K562 (cell line): ENCODE results near the gene ZDHHC14. TPM values are rescaled to one million over a fixed set of nuclear protein-coding genes. Genes with fewer than 3 reads are reported as not detected.
A peak's percentile ranks its signal among the peaks of the same experiment; 100 is the strongest.

Experiments used
- ATF1 ChIP-seq, 2 experiments: fragments of 450-650 bp in 1 of 2; IDR thresholded peaks; 2 replicates each; pipeline ENCODE4 v1.6.1; 2016; ENCODE audit warnings: missing compliant biosample characterization in 1 of 2, missing genetic modification characterization in 1 of 2
- BACH1 ChIP-seq: fragments of 200-800 bp; sonication (Bioruptor generic); IDR thresholded peaks from 2 replicates; pipeline ENCODE4 v1.6.1; 2016; ENCODE audit warnings: missing genetic modification characterization, missing compliant biosample characterization
- CBX3 ChIP-seq, 2 experiments: IDR thresholded peaks; 1 replicate in 1 of 2; 2 replicates in 1 of 2; pipeline ENCODE4 v1.6.1; 2012; ENCODE audit warnings: inconsistent platforms in 2 of 2, low read length in 2 of 2, borderline replicate concordance in 1 of 2, control low read depth in 1 of 2
- CREB1 ChIP-seq, 2 experiments: sonication (generic) in 1 of 2; formaldehyde crosslinking in 1 of 2; IDR thresholded peaks; 2 replicates each; pipeline versions ENCODE4 v1.6.1 to v1.8.0; 2012 to 2022; ENCODE audit warnings: inconsistent platforms in 1 of 2, mild to moderate bottlenecking in 1 of 2, missing genetic modification reagents in 1 of 2, moderate library complexity in 1 of 2
- DEAF1 ChIP-seq: fragments of 450-650 bp; formaldehyde crosslinking; IDR thresholded peaks from 2 replicates; pipeline ENCODE4 v1.4.0; 2020; ENCODE audit warnings: mild to moderate bottlenecking, moderate library complexity
- DMBX1 ChIP-seq: fragments of 250-450 bp; sonication (Bioruptor Pico); IDR thresholded peaks from 2 replicates; pipeline ENCODE4 v1.8.0; 2022; ENCODE audit warnings: inconsistent platforms, mild to moderate bottlenecking, moderate library complexity, borderline replicate concordance
- EGR1 ChIP-seq: fragments of 450-650 bp; conservative IDR thresholded peaks from 2 replicates; pipeline ENCODE4 v1.6.1; 2017; ENCODE audit warnings: mild to moderate bottlenecking
- FUS ChIP-seq: fragments of 200-400 bp; formaldehyde crosslinking; optimal IDR thresholded peaks from 2 replicates; pipeline ENCODE3; 2017; ENCODE audit warnings: low read depth, low read length
- GABPA ChIP-seq: fragments of 200-800 bp; sonication (Bioruptor generic); conservative IDR thresholded peaks from 2 replicates; pipeline ENCODE4 v1.6.1; 2016; ENCODE audit warnings: low read depth, missing genetic modification characterization, missing compliant biosample characterization
- GATAD2A ChIP-seq: fragments of 450-650 bp; IDR thresholded peaks from 2 replicates; pipeline ENCODE4 v1.6.1; 2017
- HDAC3 ChIP-seq: fragments of 450-650 bp; IDR thresholded peaks from 2 replicates; pipeline ENCODE4 v1.6.1; 2018; ENCODE audit warnings: borderline replicate concordance, mild to moderate bottlenecking, moderate library complexity; ENCODE audit not compliant: partially characterized antibody
- HINFP ChIP-seq: fragments of 450-650 bp; conservative IDR thresholded peaks from 2 replicates; pipeline ENCODE4 v1.6.1; 2016; ENCODE audit warnings: missing genetic modification characterization, low read depth, mild to moderate bottlenecking, control low read depth, missing compliant biosample characterization
- HMBOX1 ChIP-seq: sonication (generic); IDR thresholded peaks from 2 replicates; pipeline ENCODE4 v1.6.1; 2016
- KDM1A ChIP-seq, 2 experiments: fragments of 450-650 bp; IDR thresholded peaks; 2 replicates each; pipeline ENCODE4 v1.6.1; 2016; ENCODE audit warnings: mild to moderate bottlenecking in 2 of 2
- KLF13 ChIP-seq: fragments of 450-650 bp; IDR thresholded peaks from 2 replicates; pipeline ENCODE4 v1.6.1; 2016; ENCODE audit warnings: missing genetic modification characterization, low read depth, mild to moderate bottlenecking, missing compliant biosample characterization, moderate library complexity, borderline replicate concordance
- MYNN ChIP-seq, 2 experiments: sonication (generic); formaldehyde crosslinking in 1 of 2; IDR thresholded peaks; 2 replicates each; pipeline versions ENCODE4 v1.5.0 to v1.6.1; 2016 to 2020; ENCODE audit warnings: antibody characterized with exemption in 1 of 2, missing genetic modification reagents in 1 of 2
- NFIC ChIP-seq: fragments of 450-650 bp; IDR thresholded peaks from 2 replicates; pipeline ENCODE4 v1.6.1; 2017; ENCODE audit warnings: mild to moderate bottlenecking, inconsistent platforms
- RCOR1 ChIP-seq, 2 experiments: IDR thresholded peaks; 2 replicates each; pipeline ENCODE4 v1.6.1; 2012; ENCODE audit warnings: low read depth in 2 of 2, low read length in 2 of 2, borderline replicate concordance in 1 of 2, improper control_type of control experiment in 1 of 2
- SAFB2 ChIP-seq: fragments of 200-400 bp; formaldehyde crosslinking; IDR thresholded peaks from 2 replicates; pipeline ENCODE4 v1.6.1; 2018; ENCODE audit warnings: borderline replicate concordance, low read length, low read depth, moderate library complexity; ENCODE audit not compliant: severe bottlenecking
- SNIP1 ChIP-seq: fragments of 450-650 bp; IDR thresholded peaks from 2 replicates; pipeline ENCODE4 v1.7.1; 2017; ENCODE audit warnings: low read depth, mild to moderate bottlenecking
- SOX6 ChIP-seq: fragments of 450-650 bp; IDR thresholded peaks from 2 replicates; pipeline ENCODE4 v1.6.1; 2014; ENCODE audit warnings: mild to moderate bottlenecking
- TOE1 ChIP-seq, 2 experiments: fragments of 450-650 bp in 1 of 2; sonication (generic) in 1 of 2; formaldehyde crosslinking in 1 of 2; IDR thresholded peaks; 2 replicates each; pipeline versions ENCODE4 v1.7.1 to v1.8.0; 2016 to 2022; ENCODE audit warnings: borderline replicate concordance in 2 of 2, mild to moderate bottlenecking in 2 of 2, antibody characterized with exemption in 1 of 2, inconsistent platforms in 1 of 2, low read depth in 1 of 2, missing genetic modification reagents in 1 of 2, moderate library complexity in 1 of 2
- TRIM24 ChIP-seq, 2 experiments: fragments of 450-650 bp; IDR thresholded peaks; 2 replicates each; pipeline ENCODE4 v1.6.1; 2016
- TSC22D4 ChIP-seq: fragments of 450-650 bp; IDR thresholded peaks from 2 replicates; pipeline ENCODE4 v1.6.1; 2016; ENCODE audit warnings: missing genetic modification characterization, missing biosample characterization, control low read depth
- ZBTB17 ChIP-seq: fragments of 450-650 bp; formaldehyde crosslinking; IDR thresholded peaks from 2 replicates; pipeline ENCODE4 v1.4.0; 2020; ENCODE audit warnings: mild to moderate bottlenecking
- ZNF507 ChIP-seq: conservative IDR thresholded peaks from 2 replicates; pipeline ENCODE4 v1.6.1; 2017; ENCODE audit warnings: missing genetic modification characterization, missing compliant biosample characterization
- polyA plus RNA-seq, 8 experiments: library from polyadenylated mRNA; depleted of rRNA in 4 of 8; stranded (reverse) in 5 of 8; unstranded in 3 of 8; fragments of >200 nt; fragmentation: Nextera tagmentation in 2 of 8; fragmentation: Illumina TruSeq in 1 of 8; extraction: Ambion mirVana in 2 of 8; extraction: Trizol in 1 of 8; gene quantifications; 2 replicates each; pipeline versions ENCODE4 v1.2.1 to v1.2.3, GENCODE V29; 2011 to 2014; ENCODE audit warnings: inconsistent platforms in 1 of 8, missing spikeins in 1 of 8
- total RNA-seq, 7 experiments: library from RNA; depleted of rRNA in 6 of 7; stranded (reverse); fragments of >200 nt in 6 of 7; fragmentation: Illumina TruSeq in 2 of 7; extraction: Trizol in 2 of 7; gene quantifications; 2 replicates each; pipeline versions ENCODE4 v1.2.1 to v1.2.3, GENCODE V29; 2011 to 2021; ENCODE audit warnings: low replicate concordance in 1 of 7

ZDHHC14 gene
- total and polyA plus RNA-seq, 9 of the 15 experiments (the other 6 are each of a cell fraction or from before 2014, with no cell fraction given) = 0.92 to 23.1 (median 13.8) TPM

GRCh38 chr6:157488716-157489118 is 107.7 kb downstream of the ZDHHC14 start (continued):
- peak in 1 of 2 experiments; percentile 80; a peak in 1 of 4 replicates for TF ChIP-seq RCOR1 (IDR thresholded peaks at IDR 0.05; ENCODE audit: borderline replicate concordance in 1 of 2, low read depth in 2 of 2, low read length in 2 of 2)
- peak; percentile 64 to 68; a peak in 3 of 4 replicates for TF ChIP-seq KDM1A (IDR thresholded peaks at IDR 0.05)
- no peak for TF ChIP-seq FUS
- no peak for TF ChIP-seq HDAC3
- TF ChIP-seq TSC22D4 (tag) = no peak
- peak; percentile 19 to 58; a peak in 2 of 4 replicates for TF ChIP-seq TRIM24 (IDR thresholded peaks at IDR 0.05)
- TF ChIP-seq ZBTB17 (CRISPR knock-in tag) = 0 out of 2 replicates have a peak, but pooled peaks have one; percentile 21
- TF ChIP-seq GATAD2A = peak; percentile 53; the same call in 1 of the 2 replicates
- TF ChIP-seq DEAF1 (CRISPR knock-in tag) = no peak
- TF ChIP-seq HMBOX1 = peak; percentile 68; the same call in 1 of the 2 replicates
- peak; percentile 37; the same call in 1 of the 2 replicates for TF ChIP-seq EGR1
- TF ChIP-seq SAFB2 = no peak
- TF ChIP-seq ATF1 (CRISPR knock-in tag; IDR thresholded peaks at IDR 0.05) = no peak
- peak; percentile 69 for TF ChIP-seq ATF1 (tag; IDR thresholded peaks at IDR 0.05)
- TF ChIP-seq CBX3 (IDR thresholded peaks at IDR 0.05; ENCODE audit: borderline replicate concordance in 1 of 2, low read length in 2 of 2) = peak in 1 of 2 experiments; percentile 88; a peak in 2 of 3 replicates
- peak; percentile 91 for TF ChIP-seq MYNN (IDR thresholded peaks at IDR 0.05)
- TF ChIP-seq MYNN (CRISPR knock-in tag; IDR thresholded peaks at IDR 0.05) = no peak
- TF ChIP-seq HINFP = no peak
- TF ChIP-seq CREB1 (IDR thresholded peaks at IDR 0.05) = peak; percentile 72
- TF ChIP-seq CREB1 (CRISPR knock-in tag; IDR thresholded peaks at IDR 0.05) = no peak
- no peak for TF ChIP-seq SNIP1
- TF ChIP-seq GABPA (tag) = no peak
- no peak for TF ChIP-seq ZNF507
- peak; percentile 60 for TF ChIP-seq SOX6
- TF ChIP-seq KLF13 (tag) = peak; percentile 92
- 0 out of 2 replicates have a peak, but pooled peaks have one; percentile 58 for TF ChIP-seq DMBX1 (CRISPR knock-in tag)
- TF ChIP-seq TOE1 (IDR thresholded peaks at IDR 0.05; ENCODE audit: borderline replicate concordance) = no peak
- no peak for TF ChIP-seq TOE1 (CRISPR knock-in tag; IDR thresholded peaks at IDR 0.05; ENCODE audit: borderline replicate concordance, low read depth)
- TF ChIP-seq NFIC = peak; percentile 47
- no peak for TF ChIP-seq BACH1 (tag)
